Neutrophil (primary cell): ENCODE measurements around the gene E4F1.

Source experiments
- H3K27ac ChIP-seq: fragments of 200-600 bp; sonication (generic); 2 replicates; pipeline ENCODE4 v1.5.1; 2016; ENCODE audit warnings: mild to moderate bottlenecking, moderate library complexity
- H3K27me3 ChIP-seq: fragments of 200-600 bp; sonication (generic); 2 replicates; pipeline ENCODE4 v1.6.0; 2016; ENCODE audit warnings: mild to moderate bottlenecking
- H3K36me3 ChIP-seq: fragments of 200-600 bp; sonication (generic); 2 replicates; pipeline ENCODE4 v1.5.1; 2017
- H3K4me1 ChIP-seq, 2 experiments: fragments of 200-600 bp in 1 of 2; sonication (generic) in 1 of 2; 1 replicate in 1 of 2; 2 replicates in 1 of 2; pipeline versions ENCODE4 v1.5.1 to v1.6.1; 2013 to 2016; ENCODE audit warnings: low read depth in 1 of 2, low read length in 1 of 2, mild to moderate bottlenecking in 1 of 2, moderate library complexity in 1 of 2; ENCODE audit not compliant: control insufficient read depth in 1 of 2, insufficient read depth in 1 of 2
- H3K4me3 ChIP-seq, 2 experiments: fragments of 200-600 bp in 1 of 2; sonication (generic) in 1 of 2; 1 replicate in 1 of 2; 2 replicates in 1 of 2; pipeline ENCODE4 v1.5.1; 2013 to 2016; ENCODE audit warnings: low read depth in 1 of 2, low read length in 1 of 2, mild to moderate bottlenecking in 1 of 2, moderate library complexity in 1 of 2
- H3K9me3 ChIP-seq: fragments of 200-600 bp; sonication (generic); 2 replicates; pipeline ENCODE4 v1.5.1; 2016
- CTCF ChIP-seq: fragments of 200-600 bp; sonication (generic); IDR thresholded peaks from 2 replicates; pipeline ENCODE4 v1.5.1; 2016; ENCODE audit warnings: antibody characterized with exemption

E4F1 gene

DNA sequence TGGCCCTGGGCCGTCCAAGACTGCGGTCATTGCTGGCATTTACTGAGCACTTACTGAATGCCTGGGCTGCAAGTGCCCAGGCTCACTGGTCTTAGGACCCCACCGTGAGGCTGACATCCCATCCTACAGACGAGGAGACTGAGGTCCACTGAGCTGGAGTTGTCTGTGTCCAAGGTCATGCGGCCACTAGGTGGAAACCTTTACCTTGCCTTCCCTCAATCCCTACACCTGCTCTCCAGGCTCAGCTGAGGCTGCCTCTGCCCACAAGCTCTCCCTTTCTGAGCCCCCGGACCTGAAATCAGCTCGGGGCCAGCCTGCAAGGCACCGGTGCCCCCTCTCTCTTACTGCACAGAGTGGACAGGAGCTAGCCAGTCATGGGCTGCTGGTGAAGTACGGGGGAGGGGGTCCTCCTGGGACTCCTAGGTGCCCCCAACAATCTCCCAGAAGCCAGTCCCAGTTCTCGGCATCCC, 28.5 kb upstream of the E4F1 start:
- Histone ChIP-seq H3K27me3 (peaks cover 70% of the 10 kb centered on the region), H3K36me3 (no peaks in the 10 kb centered on the region), H3K4me1 (peaks cover 0 to 11% of the 10 kb centered on the region in 2 experiments), H3K9me3 (no peaks in the 10 kb centered on the region), H3K4me3 (no peak overlapping the region), H3K27ac (no peak overlapping the region)
- TF ChIP-seq CTCF, result peak; percentile 30

DNA sequence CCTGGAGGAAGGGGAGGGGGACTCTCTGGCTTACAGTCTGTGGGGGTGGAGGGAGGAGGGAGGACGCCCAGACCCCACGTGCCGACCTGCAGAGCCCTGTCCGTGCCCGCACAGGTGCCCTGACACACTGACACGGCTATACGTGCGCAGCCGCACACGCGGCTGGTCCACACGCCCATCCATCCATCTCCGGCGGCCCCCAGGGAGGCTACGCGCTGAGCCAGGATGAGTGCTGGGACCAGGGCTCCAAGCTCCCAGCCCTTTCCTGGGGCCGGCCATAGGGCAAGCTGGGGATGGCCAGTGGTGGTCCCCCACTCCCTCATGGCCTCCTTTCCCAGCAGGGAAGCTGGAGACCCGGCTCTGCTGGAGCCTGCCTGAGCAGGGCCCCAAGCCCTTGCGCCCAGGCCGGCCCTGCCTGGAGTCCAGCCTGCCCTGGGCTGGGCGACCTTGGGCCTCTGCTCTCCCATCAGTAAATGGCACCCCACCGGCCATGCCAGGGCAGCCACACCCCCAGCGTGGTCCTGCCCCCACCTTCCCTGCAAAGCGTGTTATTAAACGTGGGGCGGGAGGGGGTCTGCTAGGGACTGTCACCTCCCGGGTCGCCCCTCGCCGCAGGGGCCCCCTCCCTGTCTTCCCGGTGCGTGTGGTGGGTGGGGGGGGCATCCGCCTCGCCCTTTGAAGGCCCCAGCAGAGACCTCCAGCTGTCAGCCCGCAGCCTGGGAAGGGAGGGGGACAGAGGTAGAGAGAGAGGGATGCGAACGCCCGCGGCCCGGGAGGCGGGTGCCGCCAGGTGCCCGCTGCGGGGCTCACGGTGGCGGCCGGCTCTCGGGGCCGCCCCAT, 27.8 kb upstream of the E4F1 start:
- no peaks in the 10 kb centered on the region for H3K36me3 ChIP-seq
- H3K4me3 ChIP-seq, result no peak overlapping the region
- no peak for TF ChIP-seq CTCF
- no peaks in the 10 kb centered on the region for H3K9me3 ChIP-seq
- peaks cover 76% of the 10 kb centered on the region for H3K27me3 ChIP-seq
- H3K4me1 ChIP-seq, result peaks cover 0 to 11% of the 10 kb centered on the region in 2 experiments
- H3K27ac ChIP-seq, result no peak overlapping the region

GRCh38 chr16:2196162-2196980, 27.0 kb upstream of the E4F1 start, which contains the start of gene CASKIN1:
TSS of gene CASKIN1 (minus strand) at chr16:2196605. CDS start at chr16:2196432, 173 bp downstream.
- no peak within 1 kb of the TSS for H3K27ac ChIP-seq
- H3K27me3 ChIP-seq, result peaks cover 81% of the 10 kb centered on the region
- no peaks in the 10 kb centered on the region for H3K9me3 ChIP-seq
- no peak within 1 kb of the TSS for H3K4me3 ChIP-seq
- peaks cover 0 to 11% of the 10 kb centered on the region in 2 experiments for H3K4me1 ChIP-seq
- H3K36me3 ChIP-seq, result no peaks in the 10 kb centered on the region
- TF ChIP-seq CTCF, result no peak

- Histone ChIP-seq H3K4me3 (no peak overlapping the region), H3K9me3 (no peaks in the 10 kb centered on the region), H3K27ac (no peak overlapping the region), H3K27me3 (peaks cover 88% of the 10 kb centered on the region), H3K4me1 (peaks cover 0 to 11% of the 10 kb centered on the region in 2 experiments), H3K36me3 (no peaks in the 10 kb centered on the region)
- TF ChIP-seq CTCF, result no peak
Observed at GRCh38 chr16:2196981-2197511, 26.3 kb upstream of the E4F1 start.

DNA sequence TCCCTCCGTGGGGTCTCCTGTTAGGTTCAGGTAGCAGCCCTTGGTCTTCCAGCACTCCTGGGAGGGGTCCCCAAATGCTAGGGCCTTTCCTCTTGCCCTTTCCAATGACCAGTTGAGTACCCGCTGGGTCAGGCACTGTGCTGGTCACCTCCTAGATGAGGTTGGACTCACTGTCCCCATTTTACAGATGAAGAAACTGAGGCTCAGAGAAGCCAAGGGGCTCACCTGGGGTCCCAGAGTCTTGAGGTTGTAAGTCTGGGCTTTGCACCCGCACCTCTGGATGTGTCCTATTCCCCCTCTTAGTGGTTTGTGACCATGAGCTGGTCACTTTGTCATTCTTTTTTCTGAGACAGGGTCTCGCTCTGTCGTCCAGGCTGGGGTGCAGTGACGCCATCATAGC, 25.6 kb upstream of the E4F1 start:
- peaks cover 90% of the 10 kb centered on the region for H3K27me3 ChIP-seq
- TF ChIP-seq CTCF, result no peak
- no peaks in the 10 kb centered on the region for H3K9me3 ChIP-seq
- no peak overlapping the region for H3K27ac ChIP-seq
- H3K4me3 ChIP-seq, result no peak overlapping the region
- peaks cover 0 to 11% of the 10 kb centered on the region in 2 experiments for H3K4me1 ChIP-seq
- H3K36me3 ChIP-seq, result no peaks in the 10 kb centered on the region
